Right lobe of liver (tissue), 4 donors: Measurements from ENCODE around the gene UGT1A9.

Experiments used
- CTCF ChIP-seq, 4 donors: fragments of 200-600 bp in 3 of 4; fragments of 450-650 bp in 1 of 4; IDR thresholded peaks; one replicate each; pipeline versions ENCODE4 v1.5.1 to v1.8.0; 2016 to 2022; ENCODE audit warnings: antibody characterized with exemption in 4 of 4, mild to moderate bottlenecking in 2 of 4
- POLR2A ChIP-seq: fragments of 450-650 bp; IDR thresholded peaks from one replicate; pipeline ENCODE4 v1.6.1; 2017; ENCODE audit warnings: antibody characterized with exemption, mild to moderate bottlenecking
- donor health status: DM: no; HTN: no; CAD: no.
- donor health status: DM: no; HTN: no; CAD: no.
- donor health status: DM: no; HTN: yes; CAD: no.

- TF ChIP-seq POLR2A (no peak), CTCF (IDR thresholded peaks at IDR 0.05) (no peak)
Measured at GRCh38 chr2:233689501-233689900, 17.8 kb downstream of the UGT1A9 start.
